NK-92 treated with Interleukin-12 subunit alpha and Interleukin-12 subunit beta, amount 100 ng/mL, for 24 hours (cell line): Measurements from ENCODE around the gene MARCHF9.

Source experiments
- DNase-seq: peaks from one replicate; lab custom pipeline; 2025; lab: John Stamatoyannopoulos, UW

The MARCHF9 gene

DNA sequence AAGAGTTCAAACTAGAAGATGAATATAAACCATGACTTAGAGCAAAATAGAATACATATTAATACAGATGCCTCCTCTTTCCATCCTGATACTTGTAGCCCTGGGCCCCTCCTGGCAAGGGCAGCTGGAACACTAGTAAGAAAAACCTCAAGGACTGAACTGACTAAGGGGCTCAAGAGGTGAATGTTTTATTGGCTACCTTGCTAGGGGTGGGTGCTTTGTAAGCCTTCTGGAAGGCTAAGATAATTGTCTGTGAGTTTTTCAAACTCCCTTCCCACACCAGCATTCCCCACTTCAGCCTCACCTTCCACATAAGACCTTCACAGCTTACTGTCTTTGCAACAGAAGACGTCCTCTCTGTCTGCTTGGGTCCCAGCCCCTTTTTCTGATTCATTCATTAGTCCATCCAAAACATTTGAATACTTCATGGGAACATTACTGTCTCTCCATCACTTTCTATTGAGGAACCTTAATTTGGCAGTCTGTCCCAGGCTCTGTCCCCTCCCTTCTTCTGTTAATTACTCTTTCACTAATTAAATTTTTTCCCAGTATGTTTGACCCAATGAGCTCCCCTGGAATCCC lies 1.1 kb upstream of the MARCHF9 start:
- DNase-seq: no peak

DNA sequence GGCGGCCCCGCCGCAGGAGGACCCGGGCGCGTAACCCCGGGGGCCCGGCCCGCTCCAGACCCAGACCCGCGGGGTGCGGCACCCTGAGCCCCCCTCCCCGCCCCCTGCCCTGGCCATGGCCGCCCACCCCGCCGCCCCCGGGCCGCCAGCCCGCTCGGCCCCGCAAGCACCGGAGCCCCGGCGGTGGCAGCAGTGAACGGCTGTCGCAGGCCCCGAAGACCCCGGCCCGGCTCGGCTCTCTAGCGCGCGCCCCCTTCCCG lies 221 bp downstream of the MARCHF9 start:
- no peak for DNase-seq

DNA sequence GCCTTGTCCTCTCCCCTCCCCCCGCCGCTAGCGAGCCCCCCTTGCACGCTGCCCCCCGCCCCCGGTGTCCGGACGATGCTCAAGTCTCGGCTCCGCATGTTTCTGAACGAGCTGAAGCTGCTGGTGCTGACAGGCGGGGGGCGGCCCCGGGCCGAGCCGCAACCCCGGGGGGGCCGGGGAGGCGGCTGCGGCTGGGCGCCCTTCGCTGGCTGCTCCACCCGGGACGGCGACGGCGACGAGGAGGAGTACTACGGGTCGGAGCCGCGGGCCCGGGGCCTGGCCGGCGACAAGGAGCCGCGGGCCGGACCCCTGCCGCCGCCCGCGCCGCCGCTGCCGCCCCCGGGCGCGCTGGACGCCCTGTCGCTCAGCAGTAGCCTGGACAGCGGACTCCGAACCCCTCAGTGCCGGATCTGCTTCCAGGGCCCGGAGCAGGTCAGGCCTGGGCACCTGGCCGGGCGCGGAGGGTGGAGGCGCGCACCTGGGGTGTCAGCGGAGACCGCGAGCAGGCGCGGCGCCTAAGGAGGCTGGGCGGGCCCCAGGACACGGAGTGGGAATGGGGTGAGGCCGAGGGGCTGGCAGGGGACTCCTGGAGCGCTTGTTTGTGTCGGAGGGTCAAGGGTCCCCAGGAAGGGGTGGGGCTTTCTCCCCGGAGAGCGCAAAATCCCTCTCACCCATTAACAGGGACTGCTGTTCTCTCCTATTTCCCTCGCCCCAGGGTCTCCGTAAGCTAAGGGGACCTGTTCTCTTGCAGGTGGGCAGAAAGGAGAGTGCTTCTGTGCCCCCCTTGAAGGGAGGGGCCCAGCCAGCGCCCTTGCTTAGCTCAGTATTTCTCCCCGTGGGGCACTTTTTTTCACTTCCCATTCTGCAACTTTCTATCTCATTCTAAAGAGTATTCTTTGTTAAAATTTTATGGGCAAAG lies 810 bp downstream of the MARCHF9 start:
- no peak for DNase-seq

DNA sequence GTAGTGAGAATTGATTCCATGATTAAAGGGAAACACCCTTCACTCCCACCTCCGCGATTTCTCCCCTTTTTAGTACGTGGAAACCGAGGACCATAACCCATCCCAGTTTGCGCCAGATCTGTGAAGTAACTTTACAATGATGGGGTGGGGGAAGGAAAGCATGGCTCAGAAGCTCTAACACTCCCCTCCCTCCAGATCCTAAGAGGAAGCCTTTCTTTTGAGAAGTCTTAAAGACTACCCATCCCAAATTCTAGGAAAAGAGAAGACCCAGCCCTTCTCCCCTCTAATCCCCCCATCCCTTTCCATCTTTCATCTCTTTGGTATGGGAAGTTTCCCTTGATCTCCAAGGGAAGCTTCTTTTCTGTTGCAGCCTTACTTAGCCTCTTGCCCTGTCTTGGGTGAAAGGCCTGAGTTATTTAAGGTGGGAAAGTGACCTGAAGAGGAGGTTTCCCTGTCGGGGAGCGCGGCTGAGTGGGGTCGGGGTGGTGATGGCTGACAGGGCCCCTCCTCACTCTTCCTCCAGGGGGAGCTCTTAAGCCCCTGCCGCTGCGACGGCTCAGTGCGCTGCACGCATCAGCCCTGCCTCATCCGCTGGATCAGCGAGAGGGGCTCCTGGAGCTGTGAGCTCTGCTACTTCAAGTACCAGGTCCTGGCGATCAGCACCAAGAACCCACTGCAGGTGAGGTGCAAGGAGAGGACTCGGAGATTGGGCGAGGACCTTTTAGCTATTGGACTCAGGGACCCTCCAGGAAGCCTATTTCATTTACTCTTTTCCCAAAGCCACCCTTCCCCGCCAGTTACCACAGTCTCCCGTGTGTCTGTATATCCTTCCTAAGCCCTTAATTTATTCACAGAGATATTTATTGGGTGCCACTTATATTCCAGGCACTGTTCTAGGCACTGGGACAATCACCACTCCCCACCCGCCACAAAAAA lies 1.8 kb downstream of the MARCHF9 start:
- DNase-seq: no peak

DNA sequence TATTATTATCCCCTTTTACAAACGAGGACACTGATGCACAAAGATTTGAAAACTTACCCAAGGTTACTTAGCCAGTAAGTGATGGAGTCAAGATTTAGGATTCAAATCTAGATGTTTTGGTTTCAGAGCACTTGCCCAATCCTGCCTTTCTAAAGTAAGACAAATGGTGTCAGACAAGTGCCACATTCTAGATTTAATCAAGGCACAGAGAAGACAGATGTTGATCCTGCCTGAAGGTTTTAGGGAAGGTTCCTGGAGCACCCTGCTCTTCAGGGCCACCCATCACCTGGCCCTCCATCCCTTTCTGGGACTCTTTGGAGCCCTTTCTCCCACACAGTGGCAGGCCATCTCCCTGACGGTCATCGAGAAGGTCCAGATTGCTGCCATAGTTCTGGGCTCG lies 2.9 kb downstream of the MARCHF9 start:
- DNase-seq: no peak

DNA sequence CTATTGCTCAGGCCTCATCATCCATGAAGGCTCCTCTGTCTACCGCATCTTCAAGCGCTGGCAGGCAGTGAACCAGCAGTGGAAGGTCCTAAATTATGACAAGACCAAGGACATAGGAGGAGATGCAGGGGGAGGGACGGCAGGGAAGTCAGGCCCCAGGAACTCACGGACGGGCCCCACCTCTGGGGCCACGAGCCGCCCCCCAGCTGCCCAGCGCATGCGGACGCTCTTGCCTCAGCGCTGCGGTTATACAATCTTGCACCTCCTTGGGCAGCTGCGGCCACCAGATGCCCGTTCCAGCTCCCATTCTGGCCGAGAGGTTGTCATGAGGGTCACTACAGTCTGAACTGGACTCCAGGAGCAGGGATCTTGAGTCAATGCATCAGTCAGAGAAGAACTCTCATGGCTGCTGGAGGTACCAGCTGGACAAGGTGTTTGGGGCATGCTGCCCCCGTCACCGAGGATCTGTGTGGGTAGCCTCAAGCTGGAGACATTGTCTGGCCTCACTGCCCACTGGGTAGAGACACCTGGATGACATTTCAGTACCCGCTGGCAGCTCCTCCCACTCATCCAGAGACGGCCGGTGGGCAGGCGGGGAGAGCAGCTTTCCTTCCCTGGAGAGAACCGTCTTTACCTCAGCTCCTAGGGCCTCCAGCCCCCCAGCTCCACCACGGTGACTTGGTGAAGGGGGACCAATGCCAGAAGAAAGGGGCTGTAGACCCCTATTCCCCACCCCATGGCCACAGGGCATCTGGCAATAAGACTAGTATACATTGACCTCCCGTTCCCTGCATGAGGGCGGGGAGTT lies 3.9 kb downstream of the MARCHF9 start:
- DNase-seq: no peak

DNA sequence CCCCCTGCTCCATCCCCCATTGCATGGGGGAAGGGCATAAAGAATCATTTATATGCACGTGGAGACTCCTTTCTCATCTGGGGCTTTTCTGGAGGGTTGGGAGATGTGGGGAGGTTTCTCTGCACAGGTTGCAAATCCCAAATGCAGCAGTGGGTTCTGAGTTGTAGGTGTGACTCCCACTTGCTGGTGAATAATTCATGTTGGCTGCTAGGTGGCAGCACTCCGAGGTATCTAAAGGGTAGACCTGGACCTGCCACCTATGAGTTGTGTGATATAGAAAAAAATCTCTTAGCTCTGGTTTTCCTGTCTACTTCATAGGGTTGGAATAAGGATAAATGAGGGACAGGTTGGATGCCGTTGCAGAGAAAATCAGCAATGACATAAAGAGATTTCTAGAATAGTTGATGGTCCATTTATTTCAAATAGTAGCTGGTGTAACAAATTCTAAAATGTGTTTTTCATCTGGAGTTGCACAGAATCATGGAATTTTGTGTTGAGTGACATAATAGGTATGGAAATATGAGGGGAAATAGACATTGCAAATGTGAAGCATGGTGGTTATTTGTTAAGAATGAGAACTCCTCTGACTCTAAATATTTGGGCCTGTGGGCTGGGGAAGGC lies 4.6 kb downstream of the MARCHF9 start:
- DNase-seq: no peak

DNA sequence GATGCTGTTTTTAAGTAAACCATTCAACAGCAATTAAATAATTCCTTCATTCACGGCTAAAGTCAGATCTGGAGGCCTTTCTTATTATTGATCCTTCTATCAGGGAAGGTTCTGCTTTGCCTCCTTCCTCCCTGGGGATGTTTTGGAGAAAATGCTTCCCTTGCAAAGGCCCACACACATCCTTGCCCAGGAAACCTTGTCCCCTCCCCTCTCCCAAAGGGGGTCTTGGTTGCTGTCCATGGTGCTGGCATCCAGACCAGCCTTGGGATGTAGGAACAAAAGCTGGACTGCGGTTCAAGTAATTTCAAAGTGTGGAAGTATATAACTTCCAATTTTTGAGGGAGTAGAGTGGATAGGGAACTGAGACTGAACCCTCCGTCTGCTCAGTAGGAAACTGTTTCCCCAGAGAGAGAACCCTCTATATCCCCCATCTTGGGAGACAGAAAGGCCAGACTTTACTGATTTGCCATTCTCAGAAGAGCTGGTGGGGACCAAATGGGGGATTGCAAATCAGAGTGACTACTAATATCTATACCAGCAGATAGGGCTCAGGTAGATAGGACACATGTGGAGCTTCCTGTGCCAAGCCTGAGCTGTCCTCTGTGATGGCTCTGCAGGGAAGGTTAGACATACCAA lies 5.6 kb downstream of the MARCHF9 start:
- DNase-seq: no peak

DNA sequence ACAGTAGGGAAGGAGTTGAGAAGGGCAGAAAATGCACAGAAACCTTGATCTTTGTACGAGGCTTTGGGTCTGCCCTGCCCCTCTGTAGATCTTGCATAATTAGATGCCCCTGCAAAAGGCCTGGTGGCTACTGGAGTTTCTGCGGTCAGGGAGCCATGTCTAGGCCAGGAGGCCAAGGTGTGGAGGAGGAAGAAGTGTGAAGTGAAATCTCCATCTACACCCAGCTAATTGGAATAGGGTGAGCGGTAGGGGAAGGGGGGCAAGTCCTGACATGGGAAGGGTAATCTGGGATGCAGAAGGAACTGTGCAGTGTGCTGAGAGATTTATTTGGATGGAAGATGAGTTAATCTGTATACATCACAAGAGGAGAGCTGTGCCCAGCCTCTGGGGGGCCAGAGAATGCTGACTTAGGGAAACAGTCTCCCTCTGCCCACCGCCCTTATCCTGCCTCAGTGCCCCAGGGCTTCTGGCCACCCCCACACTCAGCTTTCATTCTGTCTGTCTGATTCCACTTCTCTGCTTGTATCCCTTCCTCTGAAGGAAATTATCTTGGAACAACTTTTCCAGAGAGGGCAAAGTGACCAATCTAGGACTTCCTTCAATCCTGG lies 6.6 kb downstream of the MARCHF9 start:
- no peak for DNase-seq

DNA sequence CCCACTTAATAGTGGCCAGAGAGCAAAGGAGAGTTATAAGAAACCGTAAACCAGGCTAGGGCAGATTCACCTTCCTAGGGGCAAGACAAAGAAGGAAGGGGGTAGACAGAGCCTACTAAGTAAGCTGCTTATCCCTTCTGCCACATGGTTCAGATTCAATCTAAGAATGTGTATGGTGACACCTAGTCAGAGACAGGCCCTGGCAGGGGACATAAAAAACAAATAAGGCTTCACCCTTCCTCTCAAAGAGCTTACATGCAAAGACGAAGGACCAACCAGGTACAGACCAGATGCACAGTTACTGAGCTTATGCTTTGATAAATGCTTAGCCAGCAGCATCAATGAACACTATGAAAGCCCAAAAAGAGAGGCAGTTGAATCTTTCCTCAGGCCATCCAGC lies 7.6 kb downstream of the MARCHF9 start:
- DNase-seq: no peak

DNA sequence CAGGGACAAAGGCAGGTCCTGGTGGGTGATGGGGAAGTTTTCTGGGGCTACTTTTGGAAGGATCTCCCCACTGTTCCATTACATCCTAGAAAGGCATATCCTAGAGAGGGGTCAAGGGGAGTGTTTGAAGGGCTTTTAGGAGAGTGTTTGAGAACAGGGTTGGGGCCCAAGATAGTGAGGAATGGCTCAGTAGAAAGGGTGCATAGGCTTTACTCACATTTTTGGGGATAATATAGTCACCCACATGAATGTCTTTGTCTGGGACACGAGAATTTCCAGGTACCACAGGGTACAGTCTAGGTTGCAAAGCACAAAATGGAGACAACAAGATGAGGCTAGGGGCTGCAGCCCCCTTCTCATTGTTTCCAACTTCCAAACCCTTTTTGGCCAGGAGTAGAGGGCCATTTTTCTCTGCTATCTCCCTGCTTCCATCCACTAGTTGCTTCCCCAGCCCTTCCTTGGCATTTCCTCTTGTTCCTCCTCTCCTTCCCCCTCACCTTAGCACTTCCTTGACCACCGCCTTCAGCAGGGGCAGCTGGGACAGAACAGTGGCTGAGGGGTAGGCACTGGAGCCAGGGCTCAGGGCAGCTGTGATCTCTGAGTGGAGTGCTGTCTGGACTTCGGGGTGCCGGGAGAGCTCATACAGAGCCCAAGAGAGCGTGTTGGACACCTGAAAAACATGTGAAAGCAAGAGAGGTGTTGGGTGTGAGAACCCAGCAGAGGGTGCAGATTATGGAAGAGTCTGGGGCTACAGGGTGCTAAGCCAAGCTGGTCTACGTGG lies 9.2 kb downstream of the MARCHF9 start:
- DNase-seq: no peak

DNA sequence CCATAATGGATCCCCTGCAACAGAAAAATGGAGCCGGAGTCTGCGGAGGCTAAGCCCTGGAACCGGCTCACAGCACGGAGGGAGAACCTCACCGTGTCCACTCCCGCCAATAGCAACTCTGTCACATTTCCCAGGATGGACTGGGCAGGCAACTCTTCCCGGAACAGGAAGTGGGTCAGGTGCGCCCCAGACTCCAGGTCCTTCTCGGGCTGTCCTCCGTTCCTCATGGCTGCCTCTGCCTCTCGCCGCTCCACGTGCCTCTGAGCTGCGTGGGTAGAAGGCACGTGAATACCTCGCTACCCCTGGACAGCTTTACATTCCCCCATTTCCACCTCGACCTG lies 9.7 kb downstream of the MARCHF9 start:
- DNase-seq: no peak

DNA sequence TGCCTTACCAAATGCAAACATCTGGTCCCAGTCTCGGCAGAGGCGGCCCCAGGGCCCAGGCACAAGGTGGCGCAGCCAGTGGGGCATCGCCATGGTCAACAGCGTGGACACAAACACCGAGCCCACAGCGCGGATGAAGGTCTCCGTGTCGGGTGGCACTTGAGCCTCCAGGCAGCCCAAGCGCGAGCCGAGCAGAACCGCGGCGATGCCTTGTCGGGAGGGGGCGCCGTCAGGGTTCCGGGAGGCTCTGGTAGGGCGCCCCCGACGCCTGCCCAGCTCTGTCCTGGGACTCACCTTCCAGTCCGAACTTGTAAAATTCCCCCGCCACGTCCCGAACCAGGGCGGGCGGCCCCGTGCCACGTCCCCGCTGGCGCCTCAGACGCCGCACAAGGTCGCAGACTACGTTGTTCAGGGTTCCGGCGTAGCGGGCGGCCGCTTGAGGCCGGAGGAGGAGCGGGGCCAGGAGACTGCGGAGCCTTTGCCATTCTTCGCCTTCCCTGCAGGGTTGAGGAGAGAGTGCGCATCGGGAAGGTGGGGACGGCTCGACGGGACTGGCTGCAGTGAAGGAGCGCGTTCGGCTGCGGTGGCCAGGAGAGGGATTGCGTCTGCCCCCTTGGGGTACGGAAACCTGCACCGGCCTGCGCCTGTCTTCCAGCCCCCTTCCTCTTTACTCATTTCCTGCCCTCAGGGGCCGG lies 10.2 kb downstream of the MARCHF9 start:
- no peak for DNase-seq

DNA sequence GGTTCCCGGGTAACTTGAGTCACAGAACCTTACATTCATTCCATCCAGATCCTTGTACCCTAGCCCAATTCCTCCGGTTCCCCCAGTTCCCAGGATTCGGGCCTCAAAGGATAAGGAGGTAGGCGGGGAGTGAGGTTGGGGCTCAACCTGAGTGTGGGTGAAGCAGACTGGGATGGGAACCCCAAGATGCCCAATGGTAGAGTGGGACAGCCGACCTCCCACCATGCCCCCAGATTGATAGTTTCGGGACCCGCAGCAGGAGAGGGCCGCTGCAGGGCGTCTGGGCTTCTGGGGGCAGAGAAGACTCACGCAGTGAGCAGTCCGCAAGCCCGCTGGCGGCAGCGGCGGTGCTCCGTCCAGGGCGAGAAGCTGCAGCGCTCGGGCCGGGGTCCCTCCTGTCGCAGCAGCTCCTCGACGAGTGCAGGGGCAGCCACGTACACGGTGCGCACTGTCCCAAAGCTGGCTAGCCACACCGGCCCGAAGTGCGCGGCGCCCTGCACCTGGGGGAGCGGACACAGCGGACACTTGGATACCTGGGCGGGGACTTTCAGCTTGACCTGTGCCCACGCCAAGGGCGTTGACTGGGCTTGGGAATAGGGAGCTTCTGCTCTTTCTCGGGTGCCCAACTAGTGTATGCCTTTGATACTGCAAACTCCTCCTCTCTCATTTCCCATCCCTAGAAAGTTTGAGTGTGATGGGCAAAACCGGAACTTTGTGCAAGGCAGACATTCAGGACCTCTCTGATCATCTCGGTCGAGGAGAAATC lies 11.0 kb downstream of the MARCHF9 start:
- no peak for DNase-seq

DNA sequence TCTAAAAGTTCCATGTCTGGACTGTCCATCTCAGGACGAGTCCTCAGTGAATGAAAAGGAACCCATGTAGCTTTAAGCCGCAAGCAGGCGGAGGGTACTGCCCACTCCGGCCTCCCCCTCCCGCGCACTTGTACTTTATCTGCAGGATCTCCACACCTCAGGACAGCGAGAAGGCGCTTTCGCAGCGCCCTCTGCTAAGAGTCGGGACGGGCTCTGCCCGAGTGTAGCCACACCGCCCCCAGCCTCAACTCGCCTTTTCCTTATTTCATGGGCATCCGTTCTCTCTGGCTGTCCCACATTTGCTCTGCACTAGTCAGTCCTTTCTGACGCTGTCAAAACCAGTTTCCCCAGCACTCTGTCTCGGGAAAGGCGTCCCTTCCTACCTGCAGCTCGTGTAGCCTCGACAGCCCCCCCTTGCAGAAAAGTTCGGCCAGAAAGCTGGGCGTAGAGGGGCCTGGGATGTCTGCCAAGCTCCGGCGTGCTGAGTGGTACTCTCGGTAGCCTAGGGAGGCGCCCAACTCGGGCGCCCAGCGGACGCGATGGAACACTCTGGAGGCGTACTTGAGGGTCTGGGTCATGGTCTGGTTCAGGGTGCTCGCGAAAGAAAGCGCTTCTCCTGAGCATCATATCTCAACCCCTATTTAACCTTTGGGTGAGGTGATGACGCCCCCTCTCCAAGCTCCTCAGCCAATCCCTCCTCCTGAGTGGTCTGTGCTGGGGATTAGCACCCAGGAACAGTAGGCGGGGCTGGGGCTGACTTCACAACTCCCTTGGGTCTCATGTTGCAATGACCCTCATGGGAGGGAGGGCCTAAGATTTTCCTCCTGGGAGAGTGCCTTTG lies 11.8 kb downstream of the MARCHF9 start, which contains the start of gene CYP27B1:
CYP27B1 (minus strand) TSS at position 615 of the 841 bp plus-strand sequence; CDS start at position 578, 37 bp downstream.
- no peak for DNase-seq

DNA sequence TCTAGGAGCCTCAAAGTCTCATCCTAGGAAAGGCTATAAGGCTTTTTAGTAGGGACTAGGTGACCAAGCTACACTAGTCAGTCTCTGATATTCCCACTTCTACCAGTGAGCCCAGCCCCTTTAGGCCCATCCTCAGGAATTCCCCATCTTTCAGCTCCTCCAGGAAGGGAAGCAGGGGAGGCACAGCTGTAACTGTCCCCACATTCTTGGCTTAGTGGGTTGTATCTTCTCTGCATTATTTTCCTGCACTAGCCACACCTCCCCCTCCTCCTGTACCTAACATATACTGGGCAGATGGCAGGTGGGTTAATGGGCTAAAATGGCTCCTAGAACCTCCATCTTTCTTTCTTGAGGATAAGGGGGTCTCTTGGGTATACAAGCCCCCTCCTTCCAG lies 12.4 kb downstream of the MARCHF9 start:
- no peak for DNase-seq

DNA sequence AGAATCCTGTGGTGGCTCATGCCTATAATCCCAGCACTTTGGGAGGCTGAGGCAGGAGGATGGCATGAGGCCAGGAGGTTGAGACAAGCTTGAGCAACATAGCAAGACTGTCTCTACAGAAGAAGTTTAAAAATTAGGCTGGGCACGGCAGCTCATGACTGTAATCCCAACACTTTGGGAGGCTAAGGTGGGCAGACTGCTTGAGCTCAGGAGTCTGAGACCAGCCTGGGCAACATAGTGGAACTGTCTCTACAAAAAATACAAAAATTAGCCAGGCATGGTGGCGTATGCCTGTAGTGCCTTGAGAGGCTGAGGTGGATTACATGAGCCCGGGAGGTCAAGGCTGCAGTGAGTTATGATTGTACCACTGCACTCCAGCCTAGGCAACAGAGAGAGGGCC lies 13.0 kb downstream of the MARCHF9 start:
- DNase-seq: no peak

DNA sequence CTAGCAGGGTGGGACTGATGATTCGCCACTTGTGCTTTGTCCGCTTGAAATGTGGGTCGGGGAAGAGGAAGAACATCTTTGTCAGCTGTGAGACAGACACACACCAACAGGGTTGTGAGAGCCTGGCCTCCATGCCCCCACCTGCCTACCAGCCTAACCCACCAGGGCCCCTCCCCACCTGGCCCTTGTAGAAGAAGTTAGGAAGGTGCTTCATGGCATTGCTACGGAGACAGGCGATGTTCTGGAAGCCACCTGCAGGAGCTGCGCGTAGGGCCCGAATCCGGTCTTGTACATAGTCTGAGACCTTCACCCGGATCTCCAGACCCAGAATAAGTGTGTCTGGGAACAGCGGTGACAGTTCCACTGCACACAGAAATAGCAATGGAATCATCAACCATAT lies 14.7 kb downstream of the MARCHF9 start:
- no peak for DNase-seq
